ENCODE results near the gene TMEM258. TPM values are rescaled to one million over a fixed set of nuclear protein-coding genes. Genes with fewer than 3 reads are reported as not detected.

Gene TMEM258
- total RNA-seq, 1 donor from 2014 or later, result 75.8 TPM

DNA sequence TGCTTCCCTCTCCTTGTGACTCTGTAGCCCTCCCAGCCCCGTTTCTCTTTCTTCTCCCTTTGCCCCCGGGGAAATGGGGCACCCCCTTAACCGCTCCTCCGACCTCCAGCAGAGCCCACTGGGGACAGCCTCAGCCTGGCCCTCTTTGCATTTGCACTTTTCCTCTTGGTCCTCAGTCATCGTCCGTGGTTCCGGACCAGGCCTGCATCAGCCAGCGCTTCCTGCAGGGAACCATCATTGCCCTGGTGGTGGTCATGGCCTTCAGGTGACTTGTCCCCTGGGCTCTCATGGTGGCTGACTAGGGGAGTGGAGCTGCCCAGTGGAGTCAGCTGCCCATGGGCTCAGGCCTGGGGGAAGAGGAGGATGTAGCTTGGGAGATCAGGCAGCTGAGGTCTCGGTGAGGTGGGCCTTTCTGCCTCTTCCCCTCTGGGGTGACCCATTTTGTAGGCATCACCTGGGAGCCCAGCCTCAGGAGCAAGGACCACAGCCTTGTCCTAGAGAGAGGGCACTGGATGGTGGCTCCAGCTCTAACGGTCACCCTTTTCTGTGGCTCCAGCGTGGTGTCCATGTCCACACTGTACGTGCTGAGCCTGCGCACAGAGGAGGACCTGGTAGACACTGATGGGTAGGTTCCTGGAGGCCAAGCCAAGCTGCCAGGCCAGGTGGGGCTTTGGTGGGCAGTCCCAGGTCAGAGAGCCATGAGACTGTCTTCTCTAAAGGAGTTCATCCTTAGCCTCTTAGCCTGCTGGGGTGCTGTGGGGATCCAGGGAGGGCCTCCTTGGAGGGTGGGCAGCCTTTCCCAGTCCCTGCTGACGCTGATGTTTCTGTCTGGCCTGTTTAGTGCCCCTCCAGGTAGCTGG, 12.5 kb downstream of the TMEM258 start:
- Histone ChIP-seq H3K27me3 (ENCODE audit: control insufficient read depth, insufficient read depth, low read length) (no peaks in the 10 kb centered on the region), H3K4me3 (ENCODE audit: low read depth, low read length) (no peak overlapping the region), H3K36me3 (ENCODE audit: control insufficient read depth, insufficient read depth, low read length) (peaks cover 1% of the 10 kb centered on the region)
- DNase-seq (ENCODE audit: low read depth), result no peak
- TF ChIP-seq, protein P1, sequence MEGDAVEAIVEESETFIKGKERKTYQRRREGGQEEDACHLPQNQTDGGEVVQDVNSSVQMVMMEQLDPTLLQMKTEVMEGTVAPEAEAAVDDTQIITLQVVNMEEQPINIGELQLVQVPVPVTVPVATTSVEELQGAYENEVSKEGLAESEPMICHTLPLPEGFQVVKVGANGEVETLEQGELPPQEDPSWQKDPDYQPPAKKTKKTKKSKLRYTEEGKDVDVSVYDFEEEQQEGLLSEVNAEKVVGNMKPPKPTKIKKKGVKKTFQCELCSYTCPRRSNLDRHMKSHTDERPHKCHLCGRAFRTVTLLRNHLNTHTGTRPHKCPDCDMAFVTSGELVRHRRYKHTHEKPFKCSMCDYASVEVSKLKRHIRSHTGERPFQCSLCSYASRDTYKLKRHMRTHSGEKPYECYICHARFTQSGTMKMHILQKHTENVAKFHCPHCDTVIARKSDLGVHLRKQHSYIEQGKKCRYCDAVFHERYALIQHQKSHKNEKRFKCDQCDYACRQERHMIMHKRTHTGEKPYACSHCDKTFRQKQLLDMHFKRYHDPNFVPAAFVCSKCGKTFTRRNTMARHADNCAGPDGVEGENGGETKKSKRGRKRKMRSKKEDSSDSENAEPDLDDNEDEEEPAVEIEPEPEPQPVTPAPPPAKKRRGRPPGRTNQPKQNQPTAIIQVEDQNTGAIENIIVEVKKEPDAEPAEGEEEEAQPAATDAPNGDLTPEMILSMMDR (IDR thresholded peaks at IDR 0.05; ENCODE audit: insufficient read depth, low read length, poor library complexity, severe bottlenecking), result no peak

DNA sequence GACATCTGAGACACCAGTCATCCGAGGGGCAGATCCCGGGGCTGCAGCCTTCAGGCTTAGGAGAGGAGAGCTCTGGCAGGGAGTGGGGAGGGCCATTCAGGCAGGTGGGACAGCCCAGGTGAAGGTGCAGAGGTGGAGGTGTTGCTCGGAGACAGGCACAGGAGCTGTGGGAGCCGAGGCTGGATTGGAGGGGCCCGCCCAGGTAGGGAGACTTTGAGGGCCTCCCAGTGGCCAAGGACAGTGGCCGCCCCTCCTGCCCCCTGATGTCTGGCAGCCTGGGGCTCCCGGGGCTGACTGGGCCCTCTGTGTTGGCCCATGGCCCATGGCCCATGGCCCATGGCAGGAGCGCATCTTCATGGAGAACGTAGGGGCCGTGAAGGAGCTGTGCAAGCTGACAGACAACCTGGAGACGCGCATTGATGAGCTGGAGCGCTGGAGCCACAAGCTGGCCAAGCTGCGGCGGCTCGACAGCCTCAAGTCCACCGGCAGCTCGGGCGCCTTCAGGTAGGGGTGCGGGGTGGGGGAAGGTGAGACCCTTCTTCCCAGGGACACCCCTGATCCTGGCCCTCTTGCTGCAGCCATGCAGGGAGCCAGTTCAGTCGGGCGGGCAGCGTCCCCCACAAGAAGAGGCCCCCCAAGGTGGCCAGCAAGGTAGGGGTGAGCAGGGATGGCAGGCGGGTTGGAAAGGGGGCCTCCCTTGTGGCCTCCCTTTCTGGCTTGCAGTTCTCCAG, 13.3 kb downstream of the TMEM258 start:
- TF ChIP-seq, protein P1 (IDR thresholded peaks at IDR 0.05; ENCODE audit: insufficient read depth, low read length, poor library complexity, severe bottlenecking), result no peak
- no peak for DNase-seq (ENCODE audit: low read depth)

DNA sequence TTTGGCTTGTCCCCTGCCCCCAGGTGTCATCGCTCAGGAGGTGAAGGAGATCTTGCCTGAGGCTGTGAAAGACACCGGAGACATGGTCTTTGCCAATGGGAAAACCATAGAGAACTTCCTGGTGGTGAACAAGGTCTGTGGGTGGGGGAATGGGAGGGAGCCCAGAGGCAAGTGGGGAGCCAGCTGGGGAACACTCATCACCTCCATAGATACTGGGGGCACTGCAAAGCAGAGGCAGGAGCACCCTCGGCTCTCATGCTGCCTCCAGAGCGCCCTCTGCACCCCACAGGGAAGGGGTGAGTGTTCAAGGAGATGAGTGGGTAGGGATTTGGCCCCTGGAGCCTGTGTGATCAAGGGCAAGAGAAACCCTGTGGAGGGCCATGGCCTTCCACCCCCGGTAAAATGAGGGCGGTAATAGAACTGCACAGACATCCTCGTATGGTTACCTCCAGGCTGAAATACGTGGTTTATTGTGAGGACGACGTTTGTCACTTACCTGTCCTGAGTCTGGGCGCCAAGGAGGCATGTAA, 14.0 kb downstream of the TMEM258 start:
- H3K4me3 ChIP-seq (ENCODE audit: low read depth, low read length), result no peak overlapping the region
- TF ChIP-seq, protein P1 (IDR thresholded peaks at IDR 0.05; ENCODE audit: insufficient read depth, low read length, poor library complexity, severe bottlenecking), result no peak
- no peak for DNase-seq (ENCODE audit: low read depth)
- no peaks in the 10 kb centered on the region for H3K36me3 ChIP-seq (ENCODE audit: control insufficient read depth, insufficient read depth, low read length)
- H3K27me3 ChIP-seq (ENCODE audit: control insufficient read depth, insufficient read depth, low read length), result no peaks in the 10 kb centered on the region

More for the DNA sequence above, 13.3 kb downstream of the TMEM258 start:
- no peak overlapping the region for H3K4me3 ChIP-seq (ENCODE audit: low read depth, low read length)
- no peaks in the 10 kb centered on the region for H3K27me3 ChIP-seq (ENCODE audit: control insufficient read depth, insufficient read depth, low read length)
- H3K36me3 ChIP-seq (ENCODE audit: control insufficient read depth, insufficient read depth, low read length), result no peaks in the 10 kb centered on the region

DNA sequence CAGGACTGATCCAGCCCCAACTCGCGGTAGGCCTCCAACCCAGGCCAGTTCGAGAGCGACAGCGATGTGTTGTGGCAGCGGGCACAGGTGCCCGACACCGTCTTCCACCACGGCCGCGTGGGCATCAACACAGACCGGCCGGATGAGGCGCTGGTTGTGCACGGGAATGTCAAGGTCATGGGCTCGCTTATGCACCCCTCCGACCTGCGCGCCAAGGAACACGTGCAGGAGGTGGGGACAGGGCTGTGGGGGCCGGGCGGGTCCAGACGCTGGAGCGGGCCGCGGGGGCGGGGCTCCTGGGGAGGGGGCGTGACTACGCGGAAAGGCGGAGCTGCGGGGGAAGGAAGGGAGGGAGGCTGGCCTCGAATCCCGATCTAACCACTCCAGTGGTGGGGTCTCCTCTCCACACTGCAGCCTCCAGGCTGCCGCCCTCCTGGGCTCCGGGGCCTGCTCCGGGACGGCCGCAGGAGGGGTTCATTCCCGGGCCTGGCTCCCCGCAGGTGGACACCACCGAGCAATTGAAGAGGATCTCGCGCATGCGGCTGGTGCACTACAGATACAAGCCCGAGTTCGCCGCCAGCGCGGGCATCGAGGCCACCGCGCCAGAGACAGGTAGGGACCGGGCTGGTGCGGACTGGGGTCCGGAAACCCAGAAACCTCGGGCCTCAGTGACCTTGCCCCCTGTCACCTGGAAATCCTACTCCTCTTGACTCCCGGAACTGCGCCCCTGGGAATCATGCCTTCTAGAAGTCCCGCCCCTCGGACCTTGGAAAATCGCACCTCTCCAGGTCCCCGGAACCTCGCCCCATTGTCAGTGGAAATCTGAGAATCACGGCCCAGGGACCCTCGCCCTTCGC, 14.9 kb downstream of the TMEM258 start:
- Histone ChIP-seq H3K36me3 (ENCODE audit: control insufficient read depth, insufficient read depth, low read length) (no peaks in the 10 kb centered on the region), H3K4me3 (ENCODE audit: low read depth, low read length) (no peak overlapping the region)
- DNase-seq (ENCODE audit: low read depth), result no peak

DNA sequence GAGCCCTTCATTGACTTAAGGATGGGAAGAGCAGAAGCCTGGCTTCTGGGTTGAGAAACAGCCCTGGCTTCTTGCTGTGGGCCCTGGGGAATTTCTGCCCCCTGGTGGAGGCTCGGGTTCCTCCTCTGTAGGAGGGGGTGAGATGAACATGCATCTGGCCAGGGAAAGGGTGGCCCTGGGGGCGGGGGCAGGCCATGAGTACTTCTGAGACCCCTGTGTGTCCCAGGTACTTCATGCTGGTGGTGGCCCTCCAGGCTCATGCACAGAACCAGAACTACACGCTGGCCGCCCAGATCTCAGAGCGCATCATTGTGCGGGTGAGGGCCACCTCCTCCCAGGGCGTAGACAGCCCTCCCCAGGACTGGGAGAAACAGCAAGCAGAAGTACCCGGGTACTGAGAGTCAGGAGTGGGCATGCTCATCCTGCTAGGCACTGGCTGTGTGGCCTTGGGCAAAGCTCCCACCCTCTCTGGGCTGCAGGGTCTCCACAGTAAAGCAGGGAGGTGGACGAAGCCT, 15.8 kb downstream of the TMEM258 start:
- Histone ChIP-seq H3K4me3 (ENCODE audit: low read depth, low read length) (no peak overlapping the region), H3K36me3 (ENCODE audit: control insufficient read depth, insufficient read depth, low read length) (no peaks in the 10 kb centered on the region), H3K27me3 (ENCODE audit: control insufficient read depth, insufficient read depth, low read length) (no peaks in the 10 kb centered on the region)
- TF ChIP-seq, protein P1 (IDR thresholded peaks at IDR 0.05; ENCODE audit: insufficient read depth, low read length, poor library complexity, severe bottlenecking), result peak; percentile 89
- peak; percentile 32 for DNase-seq (ENCODE audit: low read depth)

More for the DNA sequence above, 14.9 kb downstream of the TMEM258 start:
- H3K27me3 ChIP-seq (ENCODE audit: control insufficient read depth, insufficient read depth, low read length), result no peaks in the 10 kb centered on the region
- TF ChIP-seq, protein P1 (IDR thresholded peaks at IDR 0.05; ENCODE audit: insufficient read depth, low read length, poor library complexity, severe bottlenecking), result no peak

Measured in kidney epithelial cell (primary cell).